ENCODE results near the gene LRMDA. TPM values are rescaled to one million over a fixed set of nuclear protein-coding genes. Genes with fewer than 3 reads are reported as not detected.

Gene LRMDA
- total RNA-seq, 1 donor: under 0.01 TPM

GRCh38 chr10:76209135-76209534 is 777.7 kb downstream of the LRMDA start:
- H3K4me3 ChIP-seq (ENCODE audit: low read depth, low read length): no peak overlapping the region
- TF ChIP-seq, protein P1, sequence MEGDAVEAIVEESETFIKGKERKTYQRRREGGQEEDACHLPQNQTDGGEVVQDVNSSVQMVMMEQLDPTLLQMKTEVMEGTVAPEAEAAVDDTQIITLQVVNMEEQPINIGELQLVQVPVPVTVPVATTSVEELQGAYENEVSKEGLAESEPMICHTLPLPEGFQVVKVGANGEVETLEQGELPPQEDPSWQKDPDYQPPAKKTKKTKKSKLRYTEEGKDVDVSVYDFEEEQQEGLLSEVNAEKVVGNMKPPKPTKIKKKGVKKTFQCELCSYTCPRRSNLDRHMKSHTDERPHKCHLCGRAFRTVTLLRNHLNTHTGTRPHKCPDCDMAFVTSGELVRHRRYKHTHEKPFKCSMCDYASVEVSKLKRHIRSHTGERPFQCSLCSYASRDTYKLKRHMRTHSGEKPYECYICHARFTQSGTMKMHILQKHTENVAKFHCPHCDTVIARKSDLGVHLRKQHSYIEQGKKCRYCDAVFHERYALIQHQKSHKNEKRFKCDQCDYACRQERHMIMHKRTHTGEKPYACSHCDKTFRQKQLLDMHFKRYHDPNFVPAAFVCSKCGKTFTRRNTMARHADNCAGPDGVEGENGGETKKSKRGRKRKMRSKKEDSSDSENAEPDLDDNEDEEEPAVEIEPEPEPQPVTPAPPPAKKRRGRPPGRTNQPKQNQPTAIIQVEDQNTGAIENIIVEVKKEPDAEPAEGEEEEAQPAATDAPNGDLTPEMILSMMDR (IDR thresholded peaks at IDR 0.05; ENCODE audit: insufficient read depth, low read depth, low read length): no peak
- DNase-seq (ENCODE audit: low read depth): no peak

GRCh38 chr10:76210211-76210610 is 778.8 kb downstream of the LRMDA start:
- TF ChIP-seq, protein P1 (IDR thresholded peaks at IDR 0.05; ENCODE audit: insufficient read depth, low read depth, low read length): no peak
- no peak overlapping the region for H3K4me3 ChIP-seq (ENCODE audit: low read depth, low read length)
- no peak for DNase-seq (ENCODE audit: low read depth)

DNA sequence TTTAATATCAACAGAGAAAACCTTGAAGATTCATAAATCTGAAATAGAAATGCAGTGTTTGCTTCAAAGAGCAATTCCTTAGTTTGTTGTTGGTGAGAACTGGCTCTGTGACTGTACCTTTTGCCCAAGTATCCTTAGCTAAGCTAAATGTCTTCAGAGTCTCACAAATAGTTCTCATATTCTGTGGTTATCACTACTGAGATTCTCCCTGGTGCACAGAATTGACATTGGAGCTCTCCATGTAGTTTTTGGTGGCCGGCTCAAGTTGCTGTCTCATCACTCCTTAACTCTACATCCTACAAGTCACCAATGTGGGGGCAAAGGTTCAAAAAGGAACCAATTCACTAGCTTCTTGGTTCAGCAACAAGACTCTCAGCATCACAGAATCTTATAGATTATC is 780.3 kb downstream of the LRMDA start:
- TF ChIP-seq, protein P1 (IDR thresholded peaks at IDR 0.05; ENCODE audit: insufficient read depth, low read depth, low read length): no peak
- no peak for DNase-seq (ENCODE audit: low read depth)
- H3K4me3 ChIP-seq (ENCODE audit: low read depth, low read length): no peak overlapping the region

GRCh38 chr10:76213876-76214275 is 782.5 kb downstream of the LRMDA start:
- DNase-seq (ENCODE audit: low read depth): no peak
- H3K4me3 ChIP-seq (ENCODE audit: low read depth, low read length): no peak overlapping the region
- TF ChIP-seq, protein P1 (IDR thresholded peaks at IDR 0.05; ENCODE audit: insufficient read depth, low read depth, low read length): no peak

GRCh38 chr10:76218035-76218434 is 786.6 kb downstream of the LRMDA start:
- no peak overlapping the region for H3K4me3 ChIP-seq (ENCODE audit: low read depth, low read length)
- DNase-seq (ENCODE audit: low read depth): no peak
- TF ChIP-seq, protein P1 (IDR thresholded peaks at IDR 0.05; ENCODE audit: insufficient read depth, low read depth, low read length): no peak

DNA sequence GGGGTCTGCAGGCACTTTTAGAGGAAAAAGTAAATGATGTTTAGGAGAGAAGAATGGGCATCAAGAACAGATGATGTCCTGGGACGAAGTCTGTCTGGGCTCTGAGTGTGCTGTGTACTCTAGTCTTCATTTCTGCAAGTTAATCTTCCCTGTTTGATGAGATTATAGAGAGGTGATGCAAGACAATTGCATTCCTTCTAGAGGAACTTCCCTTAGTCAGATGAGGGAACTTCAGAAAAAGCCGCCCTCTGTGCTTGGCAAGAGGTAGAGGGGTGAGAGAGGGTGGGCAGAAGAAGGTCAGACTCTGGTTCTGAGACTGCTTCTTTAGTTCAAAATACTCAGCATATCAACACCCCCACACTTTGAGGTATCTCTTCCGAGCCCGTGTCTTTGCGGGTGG is 797.9 kb downstream of the LRMDA start:
- no peak overlapping the region for H3K4me3 ChIP-seq (ENCODE audit: low read depth, low read length)
- DNase-seq (ENCODE audit: low read depth): no peak
- TF ChIP-seq, protein P1 (IDR thresholded peaks at IDR 0.05; ENCODE audit: insufficient read depth, low read depth, low read length): no peak

DNA sequence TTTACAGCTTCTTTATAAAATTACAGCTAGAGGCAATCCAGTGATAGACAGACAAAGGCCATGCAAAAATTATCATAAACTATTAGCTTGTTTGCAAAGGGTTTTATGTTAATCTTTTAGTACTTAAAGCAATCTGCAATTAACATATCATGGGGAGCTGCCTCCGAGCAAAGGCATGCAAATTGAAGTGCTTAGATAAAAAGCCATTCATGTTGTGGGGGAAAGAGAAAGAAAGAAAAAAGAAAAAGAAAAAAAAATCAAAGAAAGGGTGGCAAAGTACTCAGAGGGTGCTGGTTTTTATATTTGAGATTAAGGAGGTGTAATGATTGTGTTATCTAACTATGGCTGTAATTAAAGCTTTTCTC is 799.5 kb downstream of the LRMDA start:
- TF ChIP-seq, protein P1 (IDR thresholded peaks at IDR 0.05; ENCODE audit: insufficient read depth, low read depth, low read length): no peak
- DNase-seq (ENCODE audit: low read depth): no peak
- H3K4me3 ChIP-seq (ENCODE audit: low read depth, low read length): no peak overlapping the region

Data from fibroblast of villous mesenchyme (primary cell).